Measurements from ENCODE around the gene JAGN1.
A peak's percentile ranks its signal among the peaks of the same experiment; 100 is the strongest.
"Not testable (repeated sequence)": the region's sequence is repeated elsewhere in the genome, so short reads cannot be mapped to it uniquely, and the experiment has no call there.

Gene JAGN1

DNA sequence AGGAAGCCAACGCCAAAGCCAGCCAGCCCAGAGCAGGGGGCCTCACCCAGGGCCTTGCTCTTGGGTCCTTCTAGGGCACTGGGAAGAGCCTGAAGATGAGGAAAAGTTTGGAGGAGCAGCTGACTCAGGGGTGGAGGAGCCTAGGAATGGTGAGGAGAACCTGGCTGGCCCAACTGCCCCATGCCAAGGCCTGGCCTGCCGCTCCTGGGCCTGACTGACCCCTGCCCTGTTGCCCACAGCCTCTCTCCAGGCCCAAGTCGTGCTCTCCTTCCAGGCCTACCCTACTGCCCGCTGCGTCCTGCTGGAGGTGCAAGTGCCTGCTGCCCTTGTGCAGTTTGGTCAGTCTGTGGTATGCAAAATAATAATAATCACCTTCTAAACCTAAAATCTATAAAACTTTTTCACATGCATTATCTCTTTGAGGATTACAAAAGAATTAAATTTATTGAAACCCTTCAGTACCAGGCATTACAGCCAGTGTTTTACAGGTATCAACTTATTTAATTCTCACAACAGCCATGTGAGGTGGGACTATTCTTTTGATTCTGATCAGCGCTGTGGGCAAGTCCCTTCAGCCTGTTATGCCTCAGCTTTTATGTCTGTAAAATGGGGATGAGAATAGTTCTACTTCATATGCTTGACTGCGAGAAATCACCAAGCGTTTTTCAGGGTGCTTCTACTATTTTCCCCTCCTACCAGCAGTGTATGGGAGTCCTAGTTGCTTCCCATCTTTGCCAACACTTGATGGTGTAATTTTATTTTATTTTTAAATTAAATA lies 28.0 kb downstream of the JAGN1 start:
- no peak for DNase-seq

DNA sequence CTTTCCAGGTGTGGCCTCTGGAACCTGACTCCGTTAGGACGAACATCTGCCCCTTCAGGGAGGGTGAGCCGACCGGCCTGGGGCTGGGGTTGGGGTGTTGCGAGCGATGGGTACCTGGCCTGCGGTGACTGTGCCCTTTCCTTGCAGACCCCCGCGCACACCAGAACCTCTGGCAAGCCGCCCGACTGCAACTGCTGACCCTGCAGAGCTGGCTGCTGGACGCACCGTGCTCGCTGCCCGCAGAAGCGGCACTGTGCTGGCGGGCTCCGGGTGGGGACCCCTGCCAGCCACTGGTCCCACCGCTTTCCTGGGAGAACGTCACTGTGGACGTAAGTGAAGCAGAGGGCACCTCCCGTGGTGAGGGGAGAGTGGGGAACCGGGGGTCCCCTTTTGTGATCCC lies 37.7 kb downstream of the JAGN1 start:
- no peak for DNase-seq

GRCh38 chr3:9930804-9931418 lies 40.5 kb downstream of the JAGN1 start:
- no peak for DNase-seq

GRCh38 chr3:9932535-9932842 lies 42.1 kb downstream of the JAGN1 start:
- DNase-seq, result no peak

GRCh38 chr3:9932843-9933560 lies 42.6 kb downstream of the JAGN1 start:
- DNase-seq, result peak; percentile 75

GRCh38 chr3:9933561-9934234 lies 43.3 kb downstream of the JAGN1 start, which contains the start of gene CRELD1:
CRELD1 (plus strand) TSS chr3:9933834; CDS start chr3:9934439, 605 bp downstream.
- DNase-seq, result peak; percentile 92

DNA sequence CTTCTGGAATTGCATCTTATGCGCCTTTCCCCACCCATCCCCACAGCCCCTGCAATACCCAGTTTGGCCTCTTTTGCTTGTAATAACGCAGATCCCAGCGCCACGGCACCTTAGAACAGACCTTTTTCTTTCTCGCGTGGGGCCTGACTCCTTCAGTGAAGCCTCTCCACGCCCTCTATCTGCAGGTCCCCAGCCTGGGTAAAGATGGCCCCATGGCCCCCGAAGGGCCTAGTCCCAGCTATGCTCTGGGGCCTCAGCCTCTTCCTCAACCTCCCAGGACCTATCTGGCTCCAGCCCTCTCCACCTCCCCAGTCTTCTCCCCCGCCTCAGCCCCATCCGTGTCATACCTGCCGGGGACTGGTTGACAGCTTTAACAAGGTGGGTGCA lies 43.8 kb downstream of the JAGN1 start:
- DNase-seq, result no peak

GRCh38 chr3:9934993-9935392 lies 44.6 kb downstream of the JAGN1 start:
- DNase-seq, result no peak

- DNase-seq, result no peak
These were observed 45.6 kb downstream of the JAGN1 start for GRCh38 chr3:9935966-9936510.

DNA sequence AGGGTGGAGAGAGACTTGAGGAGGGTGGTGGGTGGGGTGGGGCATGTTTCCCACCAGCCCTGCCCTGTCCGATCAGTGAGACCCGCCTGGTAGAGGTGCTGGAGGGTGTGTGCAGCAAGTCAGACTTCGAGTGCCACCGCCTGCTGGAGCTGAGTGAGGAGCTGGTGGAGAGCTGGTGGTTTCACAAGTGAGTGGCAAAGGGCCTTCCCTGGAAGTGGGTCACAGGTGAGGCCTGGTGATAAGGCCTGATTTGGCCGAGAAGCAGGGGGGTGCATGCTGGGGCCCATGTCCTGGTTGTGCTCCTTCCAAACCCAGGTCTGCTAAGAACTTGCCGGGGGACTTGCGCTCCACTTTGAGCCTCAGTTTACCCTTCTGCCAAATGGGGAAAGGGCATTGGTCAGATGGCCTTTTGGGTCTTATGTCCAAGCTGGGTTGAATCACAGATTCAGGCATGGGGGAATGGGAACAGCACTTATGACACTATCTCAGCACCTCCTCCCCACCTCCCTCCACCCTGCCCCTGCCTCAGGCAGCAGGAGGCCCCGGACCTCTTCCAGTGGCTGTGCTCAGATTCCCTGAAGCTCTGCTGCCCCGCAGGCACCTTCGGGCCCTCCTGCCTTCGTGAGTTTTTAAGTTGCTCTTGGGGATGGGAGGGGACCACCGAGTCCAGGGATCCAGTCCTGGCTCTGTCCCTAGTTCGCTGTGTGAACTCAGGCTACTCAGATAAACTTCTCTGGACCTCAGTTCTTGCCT lies 47.3 kb downstream of the JAGN1 start:
- no peak for DNase-seq

- no peak for DNase-seq
These were observed 48.6 kb downstream of the JAGN1 start for GRCh38 chr3:9938966-9939365.

DNA sequence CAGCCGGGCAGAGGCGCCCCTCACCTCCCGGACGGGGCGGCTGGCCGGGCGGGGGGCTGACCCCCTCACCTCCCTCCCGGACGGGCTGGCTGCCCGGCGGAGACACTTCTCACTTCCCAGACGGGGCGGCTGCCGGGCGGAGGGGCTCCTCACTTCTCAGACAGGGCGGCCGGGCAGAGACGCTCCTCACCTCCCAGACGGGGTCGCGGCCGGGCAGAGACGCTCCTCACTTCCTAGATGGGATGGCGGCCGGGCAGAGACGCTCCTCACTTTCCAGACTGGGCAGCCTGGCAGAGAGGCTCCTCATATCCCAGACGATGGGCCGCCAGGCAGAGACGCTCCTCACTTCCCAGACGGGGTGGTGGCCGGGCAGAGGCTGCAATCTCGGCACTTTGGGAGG lies 49.5 kb downstream of the JAGN1 start:
- not testable (repeated sequence) for DNase-seq

DNA sequence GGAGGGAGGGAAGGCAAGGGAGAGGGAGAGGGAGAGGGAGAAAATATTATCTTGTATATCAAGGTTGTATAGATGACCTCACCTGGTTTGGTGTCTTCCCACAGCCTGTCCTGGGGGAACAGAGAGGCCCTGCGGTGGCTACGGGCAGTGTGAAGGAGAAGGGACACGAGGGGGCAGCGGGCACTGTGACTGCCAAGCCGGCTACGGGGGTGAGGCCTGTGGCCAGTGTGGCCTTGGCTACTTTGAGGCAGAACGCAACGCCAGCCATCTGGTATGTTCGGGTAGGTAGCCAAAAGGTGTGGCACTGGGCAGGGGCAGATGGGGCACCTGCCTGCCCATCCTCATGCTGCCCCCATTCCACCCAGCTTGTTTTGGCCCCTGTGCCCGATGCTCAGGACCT lies 50.3 kb downstream of the JAGN1 start:
- DNase-seq, result no peak

GRCh38 chr3:9942164-9942563 lies 51.8 kb downstream of the JAGN1 start:
- DNase-seq, result no peak

DNA sequence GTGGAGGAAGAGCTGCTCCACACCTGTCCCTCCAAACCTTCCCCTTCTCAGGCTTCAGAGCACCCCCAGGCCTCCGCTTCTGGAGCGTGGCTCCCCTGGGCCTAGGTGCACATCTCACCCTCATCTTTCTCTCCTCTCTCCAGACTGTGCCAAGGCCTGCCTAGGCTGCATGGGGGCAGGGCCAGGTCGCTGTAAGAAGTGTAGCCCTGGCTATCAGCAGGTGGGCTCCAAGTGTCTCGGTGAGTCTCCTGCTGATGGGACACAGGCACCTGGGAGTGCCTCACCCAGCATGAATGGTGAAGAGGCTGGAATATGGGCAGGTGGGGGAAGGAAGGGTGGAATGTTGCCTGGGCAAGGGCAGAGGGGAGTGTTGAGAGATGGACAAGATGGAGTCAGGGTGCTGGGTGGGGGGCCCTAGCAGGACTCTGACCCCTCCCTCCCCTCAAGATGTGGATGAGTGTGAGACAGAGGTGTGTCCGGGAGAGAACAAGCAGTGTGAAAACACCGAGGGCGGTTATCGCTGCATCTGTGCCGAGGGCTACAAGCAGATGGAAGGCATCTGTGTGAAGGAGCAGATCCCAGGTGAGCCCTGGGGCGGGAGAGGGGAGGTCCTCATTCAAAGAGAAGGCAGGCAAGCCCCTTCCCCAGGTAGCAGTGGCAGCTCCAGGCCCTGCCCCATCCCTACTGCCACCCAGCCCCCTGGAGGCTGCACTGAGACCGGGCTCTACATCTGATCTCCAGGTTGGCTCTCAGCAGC lies 52.7 kb downstream of the JAGN1 start:
- DNase-seq, result no peak
